GM13977 (cell line): ENCODE results near the gene SCPEP1.
"Not testable (repeated sequence)": the region's sequence is repeated elsewhere in the genome, so short reads cannot be mapped to it uniquely, and the experiment has no call there.

Experiments used
- DNase-seq: peaks from one replicate; pipeline ENCODE4 v3.0.0; 2012; ENCODE audit warnings: low spot score
- in situ Hi-C: fragments of 300-500 bp; cut with MboI; formaldehyde crosslinking; loops from one replicate; pipeline ENCODE4 v1.12.0; 2022; ENCODE audit warnings: low sequenced_read_pairs, low pct_unique_long_range_greater_than_20kb, mixed read lengths, inconsistent platforms; ENCODE audit not compliant: unreplicated experiment
- TF ChIP-seq, protein P1 (sequence below): IDR thresholded peaks from 2 replicates; pipeline ENCODE4 v1.5.1; 2012; ENCODE audit warnings: mild to moderate bottlenecking, control low read depth; ENCODE audit not compliant: insufficient read depth; ENCODE audit errors: extremely low read depth, missing control alignments

The SCPEP1 gene

DNA sequence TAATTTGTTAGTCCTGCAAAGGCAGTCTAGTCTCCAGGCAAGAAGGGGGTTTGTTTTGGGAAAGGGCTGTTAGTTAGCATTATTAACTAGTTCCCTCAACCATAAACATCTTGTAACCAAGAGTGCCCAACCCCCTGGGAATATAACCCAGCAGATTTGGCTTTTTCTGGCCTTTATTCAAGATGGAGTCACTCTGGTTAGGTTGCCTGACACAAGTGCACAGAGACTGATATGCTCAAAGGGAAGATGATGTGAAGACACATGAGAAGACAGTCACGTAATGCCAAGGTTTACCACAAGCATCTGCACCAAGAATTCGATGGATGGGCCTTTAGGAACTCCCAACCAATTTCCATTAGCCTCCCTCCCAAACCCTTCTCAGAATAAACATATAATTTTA, 3.9 kb upstream of the SCPEP1 start:
- in situ Hi-C loops: no loop called here
- DNase-seq: no peak

DNA sequence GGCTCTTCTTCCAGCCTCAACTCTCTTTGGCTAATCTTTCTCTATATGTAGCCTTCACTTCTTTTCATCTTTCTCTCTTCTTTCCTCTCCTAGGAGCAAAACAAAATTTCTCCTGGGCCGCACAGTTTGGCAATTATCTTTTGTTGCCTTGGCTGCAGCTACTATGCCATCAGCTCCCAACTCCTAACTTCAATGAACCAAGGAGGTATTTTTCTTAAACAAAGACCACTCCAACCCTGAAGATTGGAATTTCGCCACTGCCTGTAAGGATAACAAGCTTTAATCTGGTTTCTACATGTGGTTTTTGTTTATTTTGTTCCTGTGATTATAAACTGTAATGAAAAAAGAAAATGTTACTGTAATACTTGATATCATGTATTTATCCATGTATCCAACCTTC, 2.3 kb upstream of the SCPEP1 start:
- TF ChIP-seq, protein P1, sequence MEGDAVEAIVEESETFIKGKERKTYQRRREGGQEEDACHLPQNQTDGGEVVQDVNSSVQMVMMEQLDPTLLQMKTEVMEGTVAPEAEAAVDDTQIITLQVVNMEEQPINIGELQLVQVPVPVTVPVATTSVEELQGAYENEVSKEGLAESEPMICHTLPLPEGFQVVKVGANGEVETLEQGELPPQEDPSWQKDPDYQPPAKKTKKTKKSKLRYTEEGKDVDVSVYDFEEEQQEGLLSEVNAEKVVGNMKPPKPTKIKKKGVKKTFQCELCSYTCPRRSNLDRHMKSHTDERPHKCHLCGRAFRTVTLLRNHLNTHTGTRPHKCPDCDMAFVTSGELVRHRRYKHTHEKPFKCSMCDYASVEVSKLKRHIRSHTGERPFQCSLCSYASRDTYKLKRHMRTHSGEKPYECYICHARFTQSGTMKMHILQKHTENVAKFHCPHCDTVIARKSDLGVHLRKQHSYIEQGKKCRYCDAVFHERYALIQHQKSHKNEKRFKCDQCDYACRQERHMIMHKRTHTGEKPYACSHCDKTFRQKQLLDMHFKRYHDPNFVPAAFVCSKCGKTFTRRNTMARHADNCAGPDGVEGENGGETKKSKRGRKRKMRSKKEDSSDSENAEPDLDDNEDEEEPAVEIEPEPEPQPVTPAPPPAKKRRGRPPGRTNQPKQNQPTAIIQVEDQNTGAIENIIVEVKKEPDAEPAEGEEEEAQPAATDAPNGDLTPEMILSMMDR: no peak
- in situ Hi-C loops: no loop called here
- DNase-seq: no peak

More for the DNA sequence above, 3.9 kb upstream of the SCPEP1 start:
- TF ChIP-seq, protein P1: no peak

DNA sequence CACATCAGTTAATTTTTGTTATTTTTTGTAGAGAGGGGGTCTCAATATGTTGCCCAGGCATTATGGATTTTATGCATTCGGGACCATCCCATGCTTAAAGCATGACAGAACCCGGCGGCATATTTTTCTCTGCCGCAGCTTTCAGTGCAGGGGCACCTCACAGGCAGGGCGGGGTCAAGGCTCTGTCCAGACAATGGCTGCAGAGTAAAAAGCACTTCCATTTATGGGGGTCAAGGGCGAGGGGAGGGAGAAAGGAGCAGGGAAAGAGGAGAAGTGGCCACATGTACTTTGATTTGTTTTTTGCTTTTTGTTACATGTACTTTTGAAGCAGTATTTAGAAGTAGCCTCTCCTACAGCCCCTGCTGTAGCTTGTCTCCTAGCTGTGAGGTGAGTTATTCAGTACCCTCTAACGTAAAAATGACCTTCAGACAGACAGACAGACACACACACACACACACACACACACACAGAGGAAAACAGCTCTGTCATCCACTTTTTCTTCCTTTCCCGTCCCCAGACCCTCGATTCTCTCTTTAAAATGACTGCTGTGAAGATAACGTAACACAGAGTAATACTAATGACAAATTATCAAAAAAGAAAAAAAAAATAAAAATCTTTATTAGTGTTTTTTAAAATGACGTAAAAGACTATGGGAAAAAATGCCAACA, 856 bp upstream of the SCPEP1 start:
- no peak for DNase-seq
- TF ChIP-seq, protein P1: no peak
- in situ Hi-C loops: no loop called here

DNA sequence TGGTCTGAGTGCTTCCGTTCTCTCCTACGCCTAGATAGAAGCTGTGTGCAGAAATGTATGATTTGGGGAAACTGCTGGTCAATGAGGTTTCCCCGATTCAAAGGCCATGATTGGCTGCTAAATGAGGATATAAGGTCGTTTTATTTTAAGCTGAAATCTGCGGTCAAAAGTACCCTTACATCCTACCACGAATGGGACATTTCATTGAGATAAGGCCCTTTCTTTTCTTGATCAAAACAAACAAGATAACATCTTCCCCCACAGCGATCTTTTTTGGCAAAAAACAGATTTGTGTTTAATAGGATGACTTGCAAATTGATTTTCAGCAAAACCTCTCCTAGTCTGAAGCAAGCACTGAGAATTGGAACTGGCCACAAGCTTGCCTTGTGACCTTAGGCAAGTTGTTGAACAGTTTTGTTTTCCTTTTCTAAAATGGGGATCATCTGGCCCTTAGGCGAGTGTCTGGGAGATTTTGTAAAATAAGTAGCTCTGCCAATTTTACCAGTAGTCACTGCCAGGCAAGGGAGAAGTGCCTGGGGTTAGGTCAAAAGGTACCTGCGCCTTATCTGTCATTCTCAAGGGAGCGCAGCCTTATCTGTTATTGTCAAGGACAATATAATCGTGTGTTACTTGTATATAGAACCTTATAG, 635 bp downstream of the SCPEP1 start:
- DNase-seq: peak; percentile 74
- TF ChIP-seq, protein P1: no peak
- in situ Hi-C loops: no loop called here

DNA sequence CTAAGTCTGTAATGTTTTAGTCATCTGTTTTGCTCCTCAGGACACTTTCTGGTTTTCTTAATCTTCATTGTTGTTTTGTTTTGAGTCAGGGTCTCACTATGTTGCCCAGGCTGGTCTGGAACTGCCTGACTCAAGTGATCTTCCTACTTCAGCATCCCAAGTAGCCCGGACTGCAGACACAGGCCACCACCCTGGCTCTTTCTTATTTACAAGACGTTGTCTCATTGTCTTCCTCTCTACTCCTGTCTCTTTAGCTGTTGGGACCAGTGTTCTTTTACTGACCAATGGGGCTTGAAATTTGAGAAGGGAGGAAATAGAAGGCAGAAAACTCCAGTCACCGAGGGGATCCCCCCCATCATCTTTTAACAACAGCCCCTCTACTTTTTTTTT, 1.2 kb downstream of the SCPEP1 start:
- peak; percentile 59 for DNase-seq
- TF ChIP-seq, protein P1: no peak
- in situ Hi-C loops: no loop called here

DNA sequence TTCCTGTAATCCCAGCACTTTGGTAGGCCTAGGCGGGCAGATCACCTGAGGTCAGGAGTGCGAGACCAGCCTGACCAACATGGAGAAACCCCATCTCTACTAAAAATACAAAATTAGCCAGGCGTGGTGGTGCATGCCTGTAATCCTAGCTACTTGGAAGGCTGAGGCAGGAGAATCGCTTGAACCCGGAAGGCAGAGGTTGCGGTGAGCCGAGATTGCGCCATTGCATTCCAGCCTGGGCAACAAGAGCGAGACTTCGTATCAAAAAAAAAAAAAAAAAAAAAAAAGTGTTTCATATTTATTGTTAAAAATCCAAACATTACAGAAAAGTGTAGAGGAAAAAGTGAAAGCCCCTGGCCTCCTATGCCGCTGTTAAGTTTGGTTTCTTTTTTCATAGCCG, 2.6 kb downstream of the SCPEP1 start:
- DNase-seq, in situ Hi-C loops: not testable (repeated sequence)

DNA sequence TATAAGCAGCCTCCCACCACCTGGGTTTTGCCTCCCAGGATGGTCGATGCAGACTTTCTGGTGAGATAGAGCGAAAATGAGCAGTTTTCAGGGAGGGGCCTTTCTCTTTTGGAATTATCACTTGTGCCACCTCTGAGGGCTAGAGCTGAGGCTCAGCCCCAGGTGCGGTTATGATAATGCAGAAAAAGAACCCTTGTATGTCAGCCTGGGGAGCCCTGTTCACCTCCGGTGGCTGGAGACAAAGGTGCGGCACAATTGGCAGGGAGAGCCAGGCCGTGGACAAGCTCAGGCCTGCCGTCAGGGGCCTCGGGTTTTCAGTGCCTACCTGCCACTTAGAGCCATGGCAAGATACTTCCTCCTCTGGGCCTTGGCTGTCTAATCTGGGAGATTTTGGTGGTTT, 4.4 kb downstream of the SCPEP1 start:
- in situ Hi-C loops: no loop called here
- TF ChIP-seq, protein P1: no peak
- DNase-seq: no peak
